ENCODE measurements around the gene SLC2A4RG. TPM values are rescaled to one million over a fixed set of nuclear protein-coding genes. Genes with fewer than 3 reads are reported as not detected.

SLC2A4RG gene
- total RNA-seq, 1 donor from 2014 or later, result 69.6 TPM

DNA sequence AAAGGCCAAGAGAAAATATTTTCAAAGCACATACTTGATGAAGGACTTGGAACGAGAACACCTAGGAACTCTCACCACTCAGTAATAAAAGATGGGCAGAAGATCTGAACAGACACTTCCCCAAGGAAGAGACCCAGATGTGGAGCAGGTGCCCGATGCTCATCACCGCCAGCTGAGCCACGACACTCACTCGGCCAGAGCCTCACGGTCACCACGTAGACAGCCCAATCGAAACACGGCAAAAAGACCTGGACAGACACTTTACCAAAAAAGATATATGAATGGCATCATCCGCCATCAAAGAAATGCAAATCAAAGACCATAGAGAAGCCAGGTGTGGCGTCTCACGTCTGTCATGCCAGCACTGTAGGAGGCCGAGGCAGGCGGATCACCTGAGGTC, 41.6 kb downstream of the SLC2A4RG start:
- H3K4me3 Mint-ChIP-seq (ENCODE audit: unreplicated experiment), result no peak overlapping the region
- no peaks in the 10 kb centered on the region for H3K9me3 Mint-ChIP-seq (ENCODE audit: unreplicated experiment)
- no peak for DNase-seq (ENCODE audit: low spot score)
- H3K27ac Mint-ChIP-seq (ENCODE audit: unreplicated experiment), result no peak overlapping the region
- TF ChIP-seq, protein P1, sequence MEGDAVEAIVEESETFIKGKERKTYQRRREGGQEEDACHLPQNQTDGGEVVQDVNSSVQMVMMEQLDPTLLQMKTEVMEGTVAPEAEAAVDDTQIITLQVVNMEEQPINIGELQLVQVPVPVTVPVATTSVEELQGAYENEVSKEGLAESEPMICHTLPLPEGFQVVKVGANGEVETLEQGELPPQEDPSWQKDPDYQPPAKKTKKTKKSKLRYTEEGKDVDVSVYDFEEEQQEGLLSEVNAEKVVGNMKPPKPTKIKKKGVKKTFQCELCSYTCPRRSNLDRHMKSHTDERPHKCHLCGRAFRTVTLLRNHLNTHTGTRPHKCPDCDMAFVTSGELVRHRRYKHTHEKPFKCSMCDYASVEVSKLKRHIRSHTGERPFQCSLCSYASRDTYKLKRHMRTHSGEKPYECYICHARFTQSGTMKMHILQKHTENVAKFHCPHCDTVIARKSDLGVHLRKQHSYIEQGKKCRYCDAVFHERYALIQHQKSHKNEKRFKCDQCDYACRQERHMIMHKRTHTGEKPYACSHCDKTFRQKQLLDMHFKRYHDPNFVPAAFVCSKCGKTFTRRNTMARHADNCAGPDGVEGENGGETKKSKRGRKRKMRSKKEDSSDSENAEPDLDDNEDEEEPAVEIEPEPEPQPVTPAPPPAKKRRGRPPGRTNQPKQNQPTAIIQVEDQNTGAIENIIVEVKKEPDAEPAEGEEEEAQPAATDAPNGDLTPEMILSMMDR (IDR thresholded peaks at IDR 0.05; ENCODE audit: unreplicated experiment), result no peak
- H3K36me3 Mint-ChIP-seq (ENCODE audit: low read depth, unreplicated experiment), result peaks cover 22% of the 10 kb centered on the region
- peaks cover 9% of the 10 kb centered on the region for H3K27me3 Mint-ChIP-seq (ENCODE audit: unreplicated experiment)
- no peaks in the 10 kb centered on the region for H3K4me1 Mint-ChIP-seq (ENCODE audit: unreplicated experiment)

DNA sequence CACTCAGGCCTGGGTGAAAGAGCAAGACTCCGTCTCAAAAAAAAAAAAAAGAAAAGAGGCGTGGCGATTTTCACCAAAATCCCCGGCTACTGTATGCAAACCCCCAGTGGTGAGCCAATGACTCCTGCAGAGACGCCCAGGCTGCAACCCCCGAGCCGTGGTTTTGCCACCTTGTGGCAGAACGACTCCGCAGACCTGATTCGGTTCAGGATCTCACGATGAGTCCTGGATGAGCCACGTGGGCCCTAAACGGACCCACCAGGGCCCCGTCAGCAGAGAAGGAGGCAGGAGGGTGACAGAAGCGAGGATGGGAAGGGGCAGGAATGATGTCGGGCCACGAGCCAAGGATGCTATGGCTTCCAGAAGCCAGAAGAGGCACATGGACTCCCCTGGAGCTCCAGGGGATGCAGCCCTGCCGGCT, 42.5 kb downstream of the SLC2A4RG start:
- DNase-seq (ENCODE audit: low spot score), result no peak
- Mint-ChIP-seq H3K27me3 (ENCODE audit: unreplicated experiment) (peaks cover 5% of the 10 kb centered on the region), H3K36me3 (ENCODE audit: low read depth, unreplicated experiment) (peaks cover 25% of the 10 kb centered on the region), H3K4me3 (ENCODE audit: unreplicated experiment) (no peak overlapping the region), H3K9me3 (ENCODE audit: unreplicated experiment) (no peaks in the 10 kb centered on the region), H3K27ac (ENCODE audit: unreplicated experiment) (no peak overlapping the region), H3K4me1 (ENCODE audit: unreplicated experiment) (no peaks in the 10 kb centered on the region)
- TF ChIP-seq, protein P1 (IDR thresholded peaks at IDR 0.05; ENCODE audit: unreplicated experiment), result no peak

- H3K4me1 Mint-ChIP-seq (ENCODE audit: unreplicated experiment), result no peaks in the 10 kb centered on the region
- H3K9me3 Mint-ChIP-seq (ENCODE audit: unreplicated experiment), result no peaks in the 10 kb centered on the region
- TF ChIP-seq, protein P1 (IDR thresholded peaks at IDR 0.05; ENCODE audit: unreplicated experiment), result no peak
- peaks cover 5% of the 10 kb centered on the region for H3K27me3 Mint-ChIP-seq (ENCODE audit: unreplicated experiment)
- no peak for DNase-seq (ENCODE audit: low spot score)
- H3K36me3 Mint-ChIP-seq (ENCODE audit: low read depth, unreplicated experiment), result peaks cover 22% of the 10 kb centered on the region
- H3K27ac Mint-ChIP-seq (ENCODE audit: unreplicated experiment), result no peak overlapping the region
- H3K4me3 Mint-ChIP-seq (ENCODE audit: unreplicated experiment), result no peak overlapping the region
Measured at GRCh38 chr20:63782521-63782971, 43.0 kb downstream of the SLC2A4RG start.

- H3K27me3 Mint-ChIP-seq (ENCODE audit: unreplicated experiment), result peaks cover 4% of the 10 kb centered on the region
- H3K36me3 Mint-ChIP-seq (ENCODE audit: low read depth, unreplicated experiment), result peaks cover 19% of the 10 kb centered on the region
- H3K27ac Mint-ChIP-seq (ENCODE audit: unreplicated experiment), result no peak overlapping the region
- TF ChIP-seq, protein P1 (IDR thresholded peaks at IDR 0.05; ENCODE audit: unreplicated experiment), result no peak
- no peaks in the 10 kb centered on the region for H3K9me3 Mint-ChIP-seq (ENCODE audit: unreplicated experiment)
- no peaks in the 10 kb centered on the region for H3K4me1 Mint-ChIP-seq (ENCODE audit: unreplicated experiment)
- H3K4me3 Mint-ChIP-seq (ENCODE audit: unreplicated experiment), result no peak overlapping the region
- no peak for DNase-seq (ENCODE audit: low spot score)
Measured at GRCh38 chr20:63783970-63784369, 44.4 kb downstream of the SLC2A4RG start.

GRCh38 chr20:63785691-63786131, 46.1 kb downstream of the SLC2A4RG start:
- no peaks in the 10 kb centered on the region for H3K9me3 Mint-ChIP-seq (ENCODE audit: unreplicated experiment)
- H3K27ac Mint-ChIP-seq (ENCODE audit: unreplicated experiment), result no peak overlapping the region

More at GRCh38 chr20:63785691-63786131, 46.1 kb downstream of the SLC2A4RG start:
- H3K27me3 Mint-ChIP-seq (ENCODE audit: unreplicated experiment), result peaks cover 4% of the 10 kb centered on the region
- H3K36me3 Mint-ChIP-seq (ENCODE audit: low read depth, unreplicated experiment), result peaks cover 19% of the 10 kb centered on the region
- H3K4me3 Mint-ChIP-seq (ENCODE audit: unreplicated experiment), result no peak overlapping the region
- H3K4me1 Mint-ChIP-seq (ENCODE audit: unreplicated experiment), result no peaks in the 10 kb centered on the region
- TF ChIP-seq, protein P1 (IDR thresholded peaks at IDR 0.05; ENCODE audit: unreplicated experiment), result no peak
- DNase-seq (ENCODE audit: low spot score), result no peak

All from endothelial cell (in vitro differentiated cells).